K562 (cell line): ENCODE data around the gene RLIM. TPM values are rescaled to one million over a fixed set of nuclear protein-coding genes. Genes with fewer than 3 reads are reported as not detected.

Source experiments
- HNRNPLL ChIP-seq: fragments of 200-400 bp; formaldehyde crosslinking; IDR thresholded peaks from 2 replicates; pipeline ENCODE4 v1.6.1; 2017; ENCODE audit warnings: low read length, low read depth, mild to moderate bottlenecking; ENCODE audit not compliant: poor library complexity, severe bottlenecking
- HNRNPUL1 ChIP-seq: fragments of 200-400 bp; formaldehyde crosslinking; IDR thresholded peaks from 2 replicates; pipeline ENCODE4 v1.6.1; 2017; ENCODE audit warnings: low read length
- HSF4 ChIP-seq: fragments of 250-450 bp; sonication (Bioruptor Pico); IDR thresholded peaks from 2 replicates; pipeline ENCODE4 v2.1.2; 2022; ENCODE audit warnings: mild to moderate bottlenecking, moderate library complexity, borderline replicate concordance
- KLF16 ChIP-seq: IDR thresholded peaks from 2 replicates; pipeline ENCODE4 v1.6.1; 2016; ENCODE audit warnings: antibody characterized with exemption
- POLR2G ChIP-seq: fragments of 200-400 bp; formaldehyde crosslinking; IDR thresholded peaks from 2 replicates; pipeline ENCODE4 v1.6.1; 2017; ENCODE audit warnings: low read depth, mild to moderate bottlenecking, antibody characterized with exemption, low read length, moderate library complexity
- PRMT5 ChIP-seq: sonication (generic); formaldehyde crosslinking; IDR thresholded peaks from 2 replicates; pipeline ENCODE4 v1.5.0; 2020; ENCODE audit warnings: missing genetic modification reagents
- RAD21 ChIP-seq, 2 experiments: fragments of 250-450 bp in 1 of 2; fragments of 450-650 bp in 1 of 2; sonication (Bioruptor Pico) in 1 of 2; formaldehyde crosslinking in 1 of 2; IDR thresholded peaks in 1 of 2; conservative IDR thresholded peaks in 1 of 2; 2 replicates each; pipeline versions ENCODE4 v1.4.0 to v1.8.0; 2020 to 2022; ENCODE audit warnings: mild to moderate bottlenecking in 2 of 2, moderate library complexity in 1 of 2
- SAP30 ChIP-seq: fragments of 200-600 bp; sonication (generic); IDR thresholded peaks from 2 replicates; pipeline ENCODE4 v1.6.1; 2012; ENCODE audit warnings: borderline replicate concordance, low read depth, mild to moderate bottlenecking, moderate library complexity, low read length, control low read depth, inconsistent platforms; ENCODE audit not compliant: insufficient read depth, poor library complexity, severe bottlenecking
- SIRT6 ChIP-seq: IDR thresholded peaks from one replicate; pipeline ENCODE4 v1.6.1; 2012; ENCODE audit warnings: low read depth, mild to moderate bottlenecking, control low read depth, inconsistent platforms, low read length, moderate library complexity
- ZFP36 ChIP-seq: fragments of 150-350 bp; IDR thresholded peaks from 2 replicates; pipeline ENCODE4 v1.6.1; 2018; ENCODE audit warnings: low read length, low read depth; ENCODE audit not compliant: partially characterized antibody
- ZNF217 ChIP-seq: sonication (generic); formaldehyde crosslinking; IDR thresholded peaks from 2 replicates; pipeline ENCODE4 v1.8.0; 2022; ENCODE audit warnings: mild to moderate bottlenecking, missing genetic modification reagents
- ZNF41 ChIP-seq: fragments of 250-450 bp; sonication (Bioruptor Pico); conservative IDR thresholded peaks from 2 replicates; pipeline ENCODE4 v1.4.0; 2020; ENCODE audit warnings: mild to moderate bottlenecking
- ZNF76 ChIP-seq: fragments of 250-450 bp; sonication (Bioruptor Pico); IDR thresholded peaks from 2 replicates; pipeline ENCODE4 v1.4.0; 2020; ENCODE audit warnings: mild to moderate bottlenecking, moderate library complexity, borderline replicate concordance
- ZNF766 ChIP-seq: fragments of 200-800 bp; sonication (Bioruptor generic); conservative IDR thresholded peaks from 2 replicates; pipeline ENCODE4 v1.6.1; 2016; ENCODE audit warnings: missing genetic modification characterization, missing compliant biosample characterization
- polyA plus RNA-seq, 8 experiments: library from polyadenylated mRNA; depleted of rRNA in 4 of 8; stranded (reverse) in 5 of 8; unstranded in 3 of 8; fragments of >200 nt; fragmentation: Nextera tagmentation in 2 of 8; fragmentation: Illumina TruSeq in 1 of 8; extraction: Ambion mirVana in 2 of 8; extraction: Trizol in 1 of 8; gene quantifications; 2 replicates each; pipeline versions ENCODE4 v1.2.1 to v1.2.3, GENCODE V29; 2011 to 2014; ENCODE audit warnings: inconsistent platforms in 1 of 8, missing spikeins in 1 of 8
- total RNA-seq, 7 experiments: library from RNA; depleted of rRNA in 6 of 7; stranded (reverse); fragments of >200 nt in 6 of 7; fragmentation: Illumina TruSeq in 2 of 7; extraction: Trizol in 2 of 7; gene quantifications; 2 replicates each; pipeline versions ENCODE4 v1.2.1 to v1.2.3, GENCODE V29; 2011 to 2021; ENCODE audit warnings: low replicate concordance in 1 of 7
- TF ChIP-seq, protein P1 (sequence below), 2 experiments: fragments of 450-650 bp; formaldehyde crosslinking in 1 of 2; IDR thresholded peaks; 2 replicates each; pipeline versions ENCODE4 v1.4.0 to v1.6.1; 2014 to 2020; ENCODE audit warnings: mild to moderate bottlenecking in 2 of 2, borderline replicate concordance in 1 of 2, low read depth in 1 of 2

The RLIM gene
- total and polyA plus RNA-seq, 9 of the 15 experiments (the other 6 are each of a cell fraction or from before 2014, with no cell fraction given) = 4.2 to 31.4 (median 14.9) TPM

DNA sequence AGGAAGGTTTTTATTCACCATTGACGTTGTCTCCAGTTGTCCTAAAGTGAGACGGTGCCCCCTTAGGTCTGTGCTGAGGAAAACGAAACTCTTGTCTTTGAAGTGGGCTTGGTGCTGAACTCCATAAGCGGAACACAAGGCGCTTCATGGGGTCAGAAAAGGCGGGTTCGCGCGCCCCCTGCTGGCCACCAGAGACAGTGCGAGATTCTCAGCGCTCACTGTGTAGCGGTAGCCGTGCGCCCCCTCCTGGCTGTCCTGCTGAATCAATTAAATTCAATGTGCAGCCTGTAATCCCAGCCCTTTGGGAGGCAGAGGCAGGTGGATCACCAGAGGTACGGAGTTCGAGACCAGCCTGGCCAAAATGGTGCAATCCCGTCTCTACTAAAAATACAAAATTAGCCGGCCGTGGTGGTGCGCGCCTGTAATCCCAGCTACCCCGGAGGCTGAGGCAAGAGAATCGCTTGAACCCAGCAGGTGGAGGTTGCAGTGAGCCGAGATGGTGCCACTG lies 64.1 kb downstream of the RLIM start (continued):
- TF ChIP-seq ZNF76 (no peak), SIRT6 (no peak), HNRNPUL1 (no peak), SAP30 (no peak), RAD21 (CRISPR knock-in tag; conservative IDR thresholded peaks at IDR 0.05 in 1 of 2, IDR thresholded peaks at IDR 0.05 in 1 of 2) (peak; percentile 67 to 83), POLR2G (no peak), KLF16 (peak; percentile 44; the same call in 1 of the 2 replicates), HNRNPLL (no peak), PRMT5 (no peak), ZFP36 (no peak), HSF4 (CRISPR knock-in tag) (no peak), ZNF217 (no peak), ZNF41 (CRISPR knock-in tag) (no peak), ZNF766 (CRISPR knock-in tag) (no peak)
- TF ChIP-seq, protein P1, sequence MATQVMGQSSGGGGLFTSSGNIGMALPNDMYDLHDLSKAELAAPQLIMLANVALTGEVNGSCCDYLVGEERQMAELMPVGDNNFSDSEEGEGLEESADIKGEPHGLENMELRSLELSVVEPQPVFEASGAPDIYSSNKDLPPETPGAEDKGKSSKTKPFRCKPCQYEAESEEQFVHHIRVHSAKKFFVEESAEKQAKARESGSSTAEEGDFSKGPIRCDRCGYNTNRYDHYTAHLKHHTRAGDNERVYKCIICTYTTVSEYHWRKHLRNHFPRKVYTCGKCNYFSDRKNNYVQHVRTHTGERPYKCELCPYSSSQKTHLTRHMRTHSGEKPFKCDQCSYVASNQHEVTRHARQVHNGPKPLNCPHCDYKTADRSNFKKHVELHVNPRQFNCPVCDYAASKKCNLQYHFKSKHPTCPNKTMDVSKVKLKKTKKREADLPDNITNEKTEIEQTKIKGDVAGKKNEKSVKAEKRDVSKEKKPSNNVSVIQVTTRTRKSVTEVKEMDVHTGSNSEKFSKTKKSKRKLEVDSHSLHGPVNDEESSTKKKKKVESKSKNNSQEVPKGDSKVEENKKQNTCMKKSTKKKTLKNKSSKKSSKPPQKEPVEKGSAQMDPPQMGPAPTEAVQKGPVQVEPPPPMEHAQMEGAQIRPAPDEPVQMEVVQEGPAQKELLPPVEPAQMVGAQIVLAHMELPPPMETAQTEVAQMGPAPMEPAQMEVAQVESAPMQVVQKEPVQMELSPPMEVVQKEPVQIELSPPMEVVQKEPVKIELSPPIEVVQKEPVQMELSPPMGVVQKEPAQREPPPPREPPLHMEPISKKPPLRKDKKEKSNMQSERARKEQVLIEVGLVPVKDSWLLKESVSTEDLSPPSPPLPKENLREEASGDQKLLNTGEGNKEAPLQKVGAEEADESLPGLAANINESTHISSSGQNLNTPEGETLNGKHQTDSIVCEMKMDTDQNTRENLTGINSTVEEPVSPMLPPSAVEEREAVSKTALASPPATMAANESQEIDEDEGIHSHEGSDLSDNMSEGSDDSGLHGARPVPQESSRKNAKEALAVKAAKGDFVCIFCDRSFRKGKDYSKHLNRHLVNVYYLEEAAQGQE (IDR thresholded peaks at IDR 0.05; ENCODE audit: borderline replicate concordance) = peak; percentile 71; the same call in 1 of the 2 replicates
- TF ChIP-seq, protein P1 (CRISPR knock-in tag; IDR thresholded peaks at IDR 0.05; ENCODE audit: low read depth) = no peak
